MM.1S (cell line): ENCODE results near the gene MRPL42.

Source experiments
- DNase-seq: peaks from one replicate; pipeline ENCODE4 v3.0.0-alpha.2; 2015
- H2AFZ ChIP-seq: fragments of 300-600 bp; sonication (generic); 2 replicates; pipeline ENCODE4 v1.6.0; 2016; ENCODE audit warnings: antibody characterized with exemption, low read length
- H3F3A ChIP-seq: fragments of 300-600 bp; sonication (generic); 2 replicates; pipeline ENCODE4 v1.6.1; 2016; ENCODE audit warnings: mild to moderate bottlenecking, antibody characterized with exemption, low read length, moderate library complexity, mixed read lengths; ENCODE audit not compliant: insufficient read depth
- H3K27ac ChIP-seq: fragments of 300-600 bp; sonication (generic); 2 replicates; pipeline ENCODE4 v1.5.1; 2016; ENCODE audit warnings: mild to moderate bottlenecking, low read length
- H3K27me3 ChIP-seq: fragments of 300-600 bp; sonication (generic); replicated peaks from 2 replicates; pipeline ENCODE4 v1.6.0; 2016; ENCODE audit warnings: low read length; ENCODE audit not compliant: insufficient read depth
- H3K36me3 ChIP-seq: fragments of 300-600 bp; sonication (generic); replicated peaks from 2 replicates; pipeline ENCODE4 v1.6.1; 2016; ENCODE audit warnings: mild to moderate bottlenecking, low read length, mixed read lengths; ENCODE audit not compliant: insufficient read depth
- H3K4me1 ChIP-seq: fragments of 300-600 bp; sonication (generic); 2 replicates; pipeline ENCODE4 v1.6.1; 2016; ENCODE audit warnings: low read length, mixed read lengths
- H3K4me2 ChIP-seq: fragments of 300-600 bp; sonication (generic); 2 replicates; pipeline ENCODE4 v1.6.0; 2016; ENCODE audit warnings: low read depth, low read length
- H3K4me3 ChIP-seq: fragments of 300-600 bp; sonication (generic); 2 replicates; pipeline ENCODE4 v1.5.1; 2016; ENCODE audit warnings: low read length, mixed read lengths
- H3K79me2 ChIP-seq: fragments of 300-600 bp; sonication (generic); 2 replicates; pipeline ENCODE4 v1.6.1; 2016; ENCODE audit warnings: mixed run types, low read length, mixed read lengths
- H3K9ac ChIP-seq: fragments of 300-600 bp; sonication (generic); 2 replicates; pipeline ENCODE4 v1.6.1; 2016; ENCODE audit warnings: low read length, mixed read lengths
- H3K9me2 ChIP-seq: fragments of 300-600 bp; sonication (generic); replicated peaks from 2 replicates; pipeline ENCODE4 v1.6.1; 2016; ENCODE audit warnings: mild to moderate bottlenecking, low read length, mixed read lengths; ENCODE audit not compliant: insufficient read depth
- H3K9me3 ChIP-seq: fragments of 300-600 bp; sonication (generic); replicated peaks from 2 replicates; pipeline ENCODE4 v1.6.1; 2016; ENCODE audit warnings: mild to moderate bottlenecking, low read length, mixed read lengths; ENCODE audit not compliant: insufficient read depth
- H4K20me1 ChIP-seq: fragments of 300-600 bp; sonication (generic); 2 replicates; pipeline ENCODE4 v1.6.1; 2016; ENCODE audit warnings: mild to moderate bottlenecking, low read length, moderate library complexity, mixed read lengths; ENCODE audit not compliant: insufficient read depth
- CTCF ChIP-seq: fragments of 300-600 bp; sonication (generic); IDR thresholded peaks from 2 replicates; pipeline ENCODE4 v1.5.1; 2016; ENCODE audit warnings: antibody characterized with exemption, low read length, mixed read lengths
- EZH2 ChIP-seq: fragments of 300-600 bp; sonication (generic); optimal IDR thresholded peaks from 2 replicates; pipeline ENCODE3; 2017; ENCODE audit warnings: low read depth, mild to moderate bottlenecking, antibody characterized with exemption, low read length, mixed read lengths
- EZH2phosphoT487 ChIP-seq: fragments of 300-600 bp; sonication (generic); IDR thresholded peaks from 2 replicates; pipeline ENCODE4 v1.6.1; 2018; ENCODE audit warnings: antibody characterized with exemption, low read length

The MRPL42 gene

GRCh38 chr12:93460902-93461301 is 6.4 kb upstream of the MRPL42 start:
- H3K79me2 ChIP-seq: no peaks in the 10 kb centered on the region
- H4K20me1 ChIP-seq: no peaks in the 10 kb centered on the region
- H3K27me3 ChIP-seq: no peaks in the 10 kb centered on the region
- H3K4me1 ChIP-seq: no peaks in the 10 kb centered on the region
- no peak overlapping the region for H2AFZ ChIP-seq
- no peak overlapping the region for H3K4me3 ChIP-seq
- no peaks in the 10 kb centered on the region for H3F3A ChIP-seq
- H3K4me2 ChIP-seq: no peak overlapping the region
- no peak overlapping the region for H3K9ac ChIP-seq
- no peak for DNase-seq
- TF ChIP-seq EZH2phosphoT487: no peak
- no peak for TF ChIP-seq CTCF
- TF ChIP-seq EZH2: no peak
- H3K27ac ChIP-seq: no peak overlapping the region
- H3K9me3 ChIP-seq: no peaks in the 10 kb centered on the region
- H3K9me2 ChIP-seq: no peaks in the 10 kb centered on the region
- H3K36me3 ChIP-seq: no peaks in the 10 kb centered on the region

- Histone ChIP-seq H3K9ac (no peak overlapping the region), H3K4me1 (no peaks in the 10 kb centered on the region), H3K9me3 (no peaks in the 10 kb centered on the region), H3K4me2 (no peak overlapping the region), H3K36me3 (no peaks in the 10 kb centered on the region), H4K20me1 (no peaks in the 10 kb centered on the region), H3K9me2 (no peaks in the 10 kb centered on the region), H3K27me3 (no peaks in the 10 kb centered on the region), H3K27ac (no peak overlapping the region), H3F3A (no peaks in the 10 kb centered on the region), H2AFZ (no peak overlapping the region), H3K79me2 (no peaks in the 10 kb centered on the region), H3K4me3 (no peak overlapping the region)
- DNase-seq: no peak
- TF ChIP-seq EZH2phosphoT487: no peak
These were observed 5.8 kb upstream of the MRPL42 start for GRCh38 chr12:93461503-93461902.

GRCh38 chr12:93465841-93466240 is 1.5 kb upstream of the MRPL42 start:
- TF ChIP-seq EZH2phosphoT487 (no peak), CTCF (no peak), EZH2 (no peak)
- Histone ChIP-seq H3K9ac (no peak overlapping the region), H3K79me2 (peaks cover 35% of the 10 kb centered on the region), H3K4me1 (0 out of 2 replicates have a peak, but pooled peaks cover 5% of the 10 kb centered on the region), H3K27me3 (no peaks in the 10 kb centered on the region), H3K36me3 (no peaks in the 10 kb centered on the region), H3K9me3 (no peaks in the 10 kb centered on the region), H3K9me2 (no peaks in the 10 kb centered on the region), H3K4me2 (no peak overlapping the region), H3K4me3 (no peak overlapping the region), H3F3A (no peaks in the 10 kb centered on the region), H2AFZ (no peak overlapping the region), H3K27ac (no peak overlapping the region), H4K20me1 (no peaks in the 10 kb centered on the region)
- no peak for DNase-seq

- H3K36me3 ChIP-seq: no peaks in the 10 kb centered on the region
- peak overlapping the region; percentile 93 for H2AFZ ChIP-seq
- no peaks in the 10 kb centered on the region for H3K27me3 ChIP-seq
- peak overlapping the region; percentile 68; the same call in 1 of the 2 replicates for H3K4me2 ChIP-seq
- H3K9me3 ChIP-seq: no peaks in the 10 kb centered on the region
- DNase-seq: no peak
- H3K27ac ChIP-seq: no peak overlapping the region
- H3K9ac ChIP-seq: no peak overlapping the region
- H3F3A ChIP-seq: no peaks in the 10 kb centered on the region
- TF ChIP-seq EZH2phosphoT487 (no peak), CTCF (no peak)
- H4K20me1 ChIP-seq: no peaks in the 10 kb centered on the region
- no peaks in the 10 kb centered on the region for H3K9me2 ChIP-seq
- H3K79me2 ChIP-seq: peaks cover 37% of the 10 kb centered on the region
- H3K4me1 ChIP-seq: 0 out of 2 replicates have a peak, but pooled peaks cover 5% of the 10 kb centered on the region
- peak overlapping the region; percentile 88; the same call in 1 of the 2 replicates for H3K4me3 ChIP-seq
These were observed 526 bp upstream of the MRPL42 start for GRCh38 chr12:93466625-93467350.
